Caco-2 (cell line): ENCODE data around the gene POU2AF2. TPM values are rescaled to one million over a fixed set of nuclear protein-coding genes. Genes with fewer than 3 reads are reported as not detected.

ENCODE experiments used
- BruUV-seq: library from RNA; stranded (reverse); fragments of 400-500 nt; replicated peaks from 2 replicates; lab custom pipeline; 2021; lab: Mats Ljungman, UMichigan
- CTCF ChIA-PET: fragments of 300-600 bp; sonication (Branson Sonifier 250); formaldehyde crosslinking; loops from one replicate; lab custom pipeline; 2022; ENCODE audit warnings: antibody characterized with exemption; lab: Charles Lee
- POLR2A ChIA-PET: fragments of 300-600 bp; sonication (Branson Sonifier 250); formaldehyde crosslinking; loops from one replicate; lab custom pipeline; 2022; ENCODE audit warnings: antibody characterized with exemption; lab: Charles Lee
- DNase-seq, 2 experiments: peaks; one replicate each; pipeline versions ENCODE4 v3.0.0 to v3.0.0-alpha.2; 2020 to 2022
- H3K27me3 ChIP-seq: replicated peaks from 2 replicates; pipeline ENCODE4 v1.6.0; 2011; ENCODE audit warnings: low read length; ENCODE audit not compliant: control insufficient read depth, insufficient read depth
- H3K36me3 ChIP-seq: 2 replicates; pipeline ENCODE4 v1.5.1; 2011; ENCODE audit warnings: low read length; ENCODE audit not compliant: control insufficient read depth, insufficient read depth
- H3K4me1 ChIP-seq: fragments of 250-450 bp; sonication (Bioruptor Pico); 2 replicates; pipeline ENCODE4 v1.5.1; 2020; ENCODE audit warnings: mild to moderate bottlenecking
- H3K4me3 ChIP-seq: 2 replicates; pipeline ENCODE4 v1.5.1; 2011; ENCODE audit warnings: low read depth, mild to moderate bottlenecking, control low read depth, low read length
- H3K9me3 ChIP-seq: fragments of 250-450 bp; sonication (Bioruptor Pico); 2 replicates; pipeline ENCODE4 v1.5.1; 2020; ENCODE audit warnings: mild to moderate bottlenecking, moderate library complexity
- H3K27ac Mint-ChIP-seq: one replicate; pipeline ENCODE4 v1.8.0; 2022; ENCODE audit warnings: mixed read lengths; ENCODE audit not compliant: unreplicated experiment
- H3K27me3 Mint-ChIP-seq: one replicate; pipeline ENCODE4 v1.8.0; 2022; ENCODE audit warnings: mixed read lengths; ENCODE audit not compliant: insufficient read depth, unreplicated experiment
- H3K36me3 Mint-ChIP-seq: one replicate; pipeline ENCODE4 v1.8.0; 2022; ENCODE audit warnings: mild to moderate bottlenecking, mixed read lengths; ENCODE audit not compliant: insufficient read depth, unreplicated experiment
- H3K4me1 Mint-ChIP-seq: one replicate; pipeline ENCODE4 v1.8.0; 2022; ENCODE audit warnings: low read depth, mixed read lengths; ENCODE audit not compliant: unreplicated experiment
- H3K4me3 Mint-ChIP-seq: one replicate; pipeline ENCODE4 v1.8.0; 2022; ENCODE audit warnings: mild to moderate bottlenecking, moderate library complexity, mixed read lengths; ENCODE audit not compliant: unreplicated experiment
- H3K9me3 Mint-ChIP-seq: one replicate; pipeline ENCODE4 v1.8.0; 2022; ENCODE audit warnings: mixed read lengths; ENCODE audit not compliant: unreplicated experiment
- CTCF ChIP-seq, 2 experiments: fragments of 200-600 bp in 1 of 2; IDR thresholded peaks; 1 replicate in 1 of 2; 2 replicates in 1 of 2; pipeline versions ENCODE4 v1.5.1 to v1.8.0; 2011 to 2022; ENCODE audit warnings: antibody characterized with exemption in 1 of 2, control low read depth in 1 of 2, inconsistent platforms in 1 of 2, low read depth in 1 of 2, low read length in 1 of 2, mild to moderate bottlenecking in 1 of 2, moderate library complexity in 1 of 2; ENCODE audit not compliant: insufficient read depth in 1 of 2, severe bottlenecking in 1 of 2, unreplicated experiment in 1 of 2
- intact Hi-C: fragments of 100-400 bp; cut with micrococcal nuclease; formaldehyde crosslinking; loops from one replicate; pipeline ENCODE4 v1.10.0; 2022; ENCODE audit not compliant: unreplicated experiment
- total RNA-seq: library from RNA; stranded (reverse); gene quantifications from 2 replicates; pipeline ENCODE4 v1.2.3, GENCODE V29; 2022

The POU2AF2 gene
- total RNA-seq, 1 experiment from 2014 or later: not detected

- POLR2A ChIA-PET: no interaction called here
- TF ChIP-seq CTCF (IDR thresholded peaks at IDR 0.05; ENCODE audit: insufficient read depth in 1 of 2, low read depth in 1 of 2, low read length in 1 of 2, severe bottlenecking in 1 of 2, unreplicated experiment in 1 of 2): no peak
- no peak overlapping the region for H3K4me3 Mint-ChIP-seq
These were observed 9.1 kb upstream of the POU2AF2 start for GRCh38 chr11:111236383-111236782.

GRCh38 chr11:111237926-111238325 lies 7.6 kb upstream of the POU2AF2 start:
- Mint-ChIP-seq H3K27me3 (peaks cover 33% of the 10 kb centered on the region), H3K36me3 (no peaks in the 10 kb centered on the region), H3K4me3 (no peak overlapping the region), H3K4me1 (no peaks in the 10 kb centered on the region), H3K27ac (no peak overlapping the region), H3K9me3 (no peaks in the 10 kb centered on the region)
- TF ChIP-seq CTCF (IDR thresholded peaks at IDR 0.05; ENCODE audit: insufficient read depth in 1 of 2, low read depth in 1 of 2, low read length in 1 of 2, severe bottlenecking in 1 of 2, unreplicated experiment in 1 of 2): no peak
- CTCF ChIA-PET: no interaction called here
- no peak for DNase-seq
- no peaks in the 10 kb centered on the region; the same call in 1 of the 2 replicates for H3K27me3 ChIP-seq
- POLR2A ChIA-PET: no interaction called here
- no peaks in the 10 kb centered on the region for H3K36me3 ChIP-seq
- no peaks in the 10 kb centered on the region for H3K4me1 ChIP-seq
- no peak overlapping the region for H3K4me3 ChIP-seq
- no peaks in the 10 kb centered on the region for H3K9me3 ChIP-seq
- no TSS peak for BruUV-seq
- intact Hi-C loops: loop anchor here (10.0 kb wide), 1 partner anchor 193 kb away; no protein-coding TSS in a partner anchor

More at GRCh38 chr11:111236383-111236782, 9.1 kb upstream of the POU2AF2 start:
- Mint-ChIP-seq H3K9me3 (no peaks in the 10 kb centered on the region), H3K27me3 (peaks cover 34% of the 10 kb centered on the region), H3K27ac (no peak overlapping the region), H3K4me1 (no peaks in the 10 kb centered on the region), H3K36me3 (no peaks in the 10 kb centered on the region)
- Histone ChIP-seq H3K9me3 (no peaks in the 10 kb centered on the region), H3K27me3 (no peaks in the 10 kb centered on the region), H3K36me3 (no peaks in the 10 kb centered on the region), H3K4me3 (no peak overlapping the region), H3K4me1 (no peaks in the 10 kb centered on the region)
- CTCF ChIA-PET: no interaction called here
- BruUV-seq: no TSS peak
- intact Hi-C loops: loop anchor here (10.0 kb wide), 1 partner anchor 192 kb away; no protein-coding TSS in a partner anchor
- no peak for DNase-seq

- H3K4me3 Mint-ChIP-seq: no peak overlapping the region
- H3K9me3 Mint-ChIP-seq: no peaks in the 10 kb centered on the region
- peaks cover 34% of the 10 kb centered on the region for H3K27me3 Mint-ChIP-seq
- H3K4me1 Mint-ChIP-seq: no peaks in the 10 kb centered on the region
- H3K27ac Mint-ChIP-seq: no peak overlapping the region
- no peak for DNase-seq
- no peaks in the 10 kb centered on the region for H3K36me3 Mint-ChIP-seq
- no peak overlapping the region for H3K4me3 ChIP-seq
- no peaks in the 10 kb centered on the region for H3K36me3 ChIP-seq
- BruUV-seq: no TSS peak
- H3K4me1 ChIP-seq: no peaks in the 10 kb centered on the region
- ChIA-PET CTCF (no interaction called here), POLR2A (no interaction called here)
- intact Hi-C loops: no loop called here
- H3K9me3 ChIP-seq: no peaks in the 10 kb centered on the region
- no peaks in the 10 kb centered on the region for H3K27me3 ChIP-seq
- TF ChIP-seq CTCF (IDR thresholded peaks at IDR 0.05; ENCODE audit: insufficient read depth in 1 of 2, low read depth in 1 of 2, low read length in 1 of 2, severe bottlenecking in 1 of 2, unreplicated experiment in 1 of 2): no peak
These were observed 1.4 kb downstream of the POU2AF2 start for GRCh38 chr11:111246956-111247355.
